Mononuclear cell (primary cell): ENCODE data around the gene FAM227A. TPM values are rescaled to one million over a fixed set of nuclear protein-coding genes. Genes with fewer than 3 reads are reported as not detected.
"Not testable (repeated sequence)": the region's sequence is repeated elsewhere in the genome, so short reads cannot be mapped to it uniquely, and the experiment has no call there.

Experiments used
- H3K27me3 ChIP-seq: 2 replicates; pipeline ENCODE4 v1.6.0; 2011; ENCODE audit warnings: low read length, control low read depth; ENCODE audit not compliant: insufficient read depth
- H3K4me1 ChIP-seq: 2 replicates; pipeline ENCODE4 v1.5.1; 2011; ENCODE audit warnings: mild to moderate bottlenecking, low read length, control low read depth; ENCODE audit not compliant: insufficient read depth
- H3K4me3 ChIP-seq: 2 replicates; pipeline ENCODE4 v1.5.1; 2011; ENCODE audit warnings: mild to moderate bottlenecking, low read length, moderate library complexity
- H3K9me3 ChIP-seq: 2 replicates; pipeline ENCODE4 v1.5.1; 2011; ENCODE audit warnings: low read depth, mild to moderate bottlenecking, control low read depth, low read length
- total RNA-seq: library from RNA; depleted of rRNA; stranded (reverse); fragments of >200 nt; gene quantifications from one replicate; pipeline ENCODE4 v1.2.3, GENCODE V29; 2012

Gene FAM227A
- total RNA-seq, 1 donor = not detected

DNA sequence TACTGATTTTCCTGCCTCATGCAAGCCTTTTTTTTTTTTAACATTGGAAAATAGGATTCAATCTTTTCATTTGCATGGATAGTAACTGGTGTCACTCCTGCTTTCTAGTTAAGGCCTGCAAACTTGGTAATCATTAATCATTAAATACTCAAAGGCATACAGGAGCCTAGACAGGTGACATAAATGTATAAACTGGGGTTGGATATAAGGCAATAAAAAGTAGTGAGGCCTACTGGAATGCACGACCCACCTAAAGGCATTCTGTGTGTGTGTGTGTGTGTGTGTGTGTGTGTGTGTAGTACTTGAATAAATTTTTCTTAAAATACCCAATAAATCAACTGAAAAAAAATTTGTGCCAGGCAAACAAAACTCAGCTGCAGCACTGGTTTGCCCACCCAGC is 33.5 kb upstream of the FAM227A start:
- Histone ChIP-seq H3K4me3 (no peak overlapping the region), H3K27me3 (no peaks in the 10 kb centered on the region), H3K4me1 (no peaks in the 10 kb centered on the region), H3K9me3 (no peaks in the 10 kb centered on the region)

DNA sequence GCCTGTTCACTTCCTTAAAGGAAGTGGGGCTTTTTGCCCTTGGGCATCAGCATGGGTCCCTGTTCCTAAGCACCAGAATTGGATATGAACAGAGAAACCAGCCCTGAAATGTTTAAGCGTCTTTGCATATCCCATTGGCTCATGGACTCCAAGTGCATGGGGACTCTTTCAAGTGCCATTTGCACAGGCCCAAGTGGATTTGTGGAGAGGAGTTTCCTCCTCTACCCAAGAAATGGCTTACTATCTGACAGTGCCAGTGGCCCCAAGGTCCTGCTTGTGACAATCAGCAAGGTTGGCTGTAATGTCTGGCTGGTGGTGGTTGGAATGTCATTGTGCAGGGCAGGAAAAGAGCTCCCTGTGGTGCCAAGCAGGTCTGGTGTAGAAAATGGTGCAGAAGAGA is 29.6 kb upstream of the FAM227A start:
- Histone ChIP-seq H3K4me1 (peaks cover 15% of the 10 kb centered on the region), H3K4me3 (no peak overlapping the region), H3K27me3 (no peaks in the 10 kb centered on the region), H3K9me3 (no peaks in the 10 kb centered on the region)

DNA sequence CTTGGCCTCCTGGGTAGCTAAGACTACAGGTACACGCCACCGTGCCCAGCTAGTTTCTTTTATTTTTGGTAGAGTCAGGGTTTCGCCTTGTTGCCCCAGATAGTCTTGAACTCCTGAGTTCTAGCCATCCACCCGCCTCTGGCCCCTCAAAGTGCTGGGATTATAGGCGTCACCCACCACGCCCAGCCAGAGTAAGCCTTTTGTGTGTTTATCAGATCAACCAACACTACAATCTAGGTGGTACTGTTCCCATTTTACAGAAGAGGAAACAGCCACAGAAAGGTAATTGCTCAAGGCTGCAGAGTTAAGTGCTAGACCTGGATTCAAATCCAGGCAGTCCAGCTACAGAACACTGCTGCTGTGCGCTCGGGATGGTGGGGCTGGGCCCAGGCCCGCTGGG is 28.7 kb upstream of the FAM227A start:
- peaks cover 15% of the 10 kb centered on the region for H3K4me1 ChIP-seq
- no peaks in the 10 kb centered on the region for H3K9me3 ChIP-seq
- H3K27me3 ChIP-seq = no peaks in the 10 kb centered on the region
- no peak overlapping the region for H3K4me3 ChIP-seq

DNA sequence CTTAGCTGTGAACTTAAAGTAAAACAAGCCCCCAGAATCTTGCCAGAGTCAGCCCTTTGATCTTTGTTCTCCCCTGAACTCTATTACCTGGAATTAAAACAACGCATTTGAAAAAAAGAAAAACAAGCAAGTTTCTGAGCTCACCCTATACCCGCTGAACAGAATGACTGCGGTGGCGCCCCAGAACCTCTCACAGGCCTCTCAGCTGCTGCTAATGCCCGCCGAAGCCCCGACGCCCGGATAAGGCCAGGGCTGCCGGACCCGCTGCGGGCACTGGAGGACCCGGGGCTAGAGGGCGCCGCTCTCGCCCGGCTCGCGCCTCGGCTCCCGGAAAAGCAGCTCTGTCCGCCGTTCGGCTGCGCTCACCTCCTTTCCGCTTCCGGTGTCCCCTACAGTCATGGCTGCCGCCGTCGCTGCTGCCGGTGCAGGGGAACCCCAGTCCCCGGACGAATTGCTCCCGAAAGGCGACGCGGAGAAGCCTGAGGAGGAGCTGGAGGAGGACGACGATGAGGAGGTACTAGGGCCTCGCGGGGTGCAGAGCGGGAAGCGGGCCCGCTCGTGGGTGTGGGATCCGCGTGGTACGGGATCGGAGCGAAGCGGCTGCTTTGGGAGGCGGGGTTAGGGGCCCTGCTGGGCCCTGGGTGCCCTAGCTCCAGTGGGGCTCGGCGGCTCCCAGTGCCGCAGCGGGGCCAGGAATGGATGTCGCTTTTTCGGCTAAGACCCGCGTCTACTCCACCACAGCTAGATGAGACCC is 25.6 kb upstream of the FAM227A start, which contains the start of gene TOMM22:
TSS of gene TOMM22 (plus strand) at position 376 of the 754 bp plus-strand sequence. CDS start at position 398, 22 bp downstream.
- H3K4me3 ChIP-seq = peak within 1 kb of the TSS; percentile 85
- H3K27me3 ChIP-seq = no peaks in the 10 kb centered on the region
- peaks cover 15% of the 10 kb centered on the region for H3K4me1 ChIP-seq
- no peaks in the 10 kb centered on the region for H3K9me3 ChIP-seq

DNA sequence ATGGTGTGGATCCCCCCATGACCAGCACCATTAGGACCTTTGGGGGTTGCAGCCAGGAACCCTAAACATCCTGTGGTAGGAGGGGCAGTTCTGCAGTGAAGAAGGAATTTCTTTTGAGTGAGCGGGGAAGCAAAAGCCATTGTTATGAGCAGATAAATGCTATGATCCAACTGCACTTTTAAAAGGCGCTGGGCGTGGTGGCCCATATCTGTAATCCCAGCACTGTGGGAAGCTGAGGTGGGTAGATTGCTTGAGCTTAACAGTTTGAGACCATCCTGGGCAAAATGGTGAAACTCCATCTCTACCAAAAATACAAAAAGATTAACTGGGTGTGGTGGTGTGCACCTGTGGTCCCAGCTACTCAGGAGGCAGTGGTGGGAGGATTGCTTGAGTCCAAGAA is 19.6 kb upstream of the FAM227A start:
- Histone ChIP-seq H3K4me3 (no peak overlapping the region), H3K9me3 (no peaks in the 10 kb centered on the region), H3K27me3 (no peaks in the 10 kb centered on the region), H3K4me1 (no peaks in the 10 kb centered on the region)

DNA sequence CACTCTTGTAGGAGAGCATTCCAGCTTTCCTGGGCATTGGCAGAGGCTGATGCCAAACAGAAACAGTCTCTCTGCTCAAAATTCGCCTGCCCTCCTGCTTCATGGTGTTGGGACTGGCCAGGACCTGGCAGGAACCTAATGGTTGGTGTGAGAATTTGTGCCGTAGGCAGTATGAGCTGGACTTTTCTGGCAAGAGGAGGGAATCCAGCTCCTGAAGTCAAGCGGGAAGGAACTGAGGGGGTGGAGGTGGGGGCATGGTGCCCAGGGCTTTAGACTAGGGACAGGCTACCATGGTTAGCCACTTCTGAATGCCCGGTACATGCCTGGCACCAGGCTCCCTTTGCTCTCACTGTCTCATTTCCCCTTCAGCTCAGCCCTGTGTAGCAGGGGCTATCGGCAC is 18.7 kb upstream of the FAM227A start:
- no peaks in the 10 kb centered on the region for H3K9me3 ChIP-seq
- H3K4me1 ChIP-seq = no peaks in the 10 kb centered on the region
- no peaks in the 10 kb centered on the region for H3K27me3 ChIP-seq
- no peak overlapping the region for H3K4me3 ChIP-seq

DNA sequence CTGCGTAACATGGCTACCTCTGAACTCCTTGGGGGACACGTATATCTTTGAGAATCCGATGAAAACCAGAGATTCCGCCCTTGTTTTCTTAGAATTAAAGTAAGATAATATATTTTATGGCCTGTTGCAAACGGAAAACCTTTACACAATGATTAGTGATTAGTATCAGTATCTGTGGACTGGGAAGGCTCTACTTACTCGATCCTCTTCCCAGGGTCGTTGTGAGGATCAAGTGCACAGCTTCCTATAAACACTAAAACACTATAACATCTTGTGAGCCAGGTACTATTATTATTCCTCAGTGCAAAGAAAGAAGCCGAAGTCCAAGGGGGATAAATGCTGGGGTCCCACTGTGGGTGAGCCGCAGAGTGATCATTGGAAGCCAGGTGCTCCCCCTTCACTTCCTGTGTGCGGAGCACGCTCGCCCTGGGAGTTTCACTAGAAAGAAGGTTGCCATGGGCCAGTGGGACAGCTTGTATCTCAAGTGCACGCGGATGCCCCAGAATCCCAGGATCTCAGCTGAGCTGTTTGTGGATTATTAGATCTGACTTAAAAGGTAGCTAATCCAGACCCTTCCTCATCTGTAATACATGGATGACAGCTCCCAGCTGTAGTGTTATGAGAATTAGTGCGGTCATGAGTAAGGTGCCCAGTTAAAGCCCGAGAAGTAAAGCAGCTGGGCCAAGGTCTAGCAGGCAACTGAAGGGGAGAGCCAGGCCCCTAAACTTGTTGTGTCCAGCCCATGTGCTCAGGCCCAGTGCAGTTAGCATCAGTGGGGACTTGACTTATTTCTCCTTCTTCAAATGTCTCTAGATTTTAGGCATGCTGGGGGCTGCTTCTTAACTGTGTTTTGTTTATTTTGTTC is 1.1 kb upstream of the FAM227A start:
- Histone ChIP-seq H3K9me3 (no peaks in the 10 kb centered on the region), H3K4me3 (peak overlapping the region; percentile 81), H3K27me3 (no peaks in the 10 kb centered on the region), H3K4me1 (peaks cover 14% of the 10 kb centered on the region)

DNA sequence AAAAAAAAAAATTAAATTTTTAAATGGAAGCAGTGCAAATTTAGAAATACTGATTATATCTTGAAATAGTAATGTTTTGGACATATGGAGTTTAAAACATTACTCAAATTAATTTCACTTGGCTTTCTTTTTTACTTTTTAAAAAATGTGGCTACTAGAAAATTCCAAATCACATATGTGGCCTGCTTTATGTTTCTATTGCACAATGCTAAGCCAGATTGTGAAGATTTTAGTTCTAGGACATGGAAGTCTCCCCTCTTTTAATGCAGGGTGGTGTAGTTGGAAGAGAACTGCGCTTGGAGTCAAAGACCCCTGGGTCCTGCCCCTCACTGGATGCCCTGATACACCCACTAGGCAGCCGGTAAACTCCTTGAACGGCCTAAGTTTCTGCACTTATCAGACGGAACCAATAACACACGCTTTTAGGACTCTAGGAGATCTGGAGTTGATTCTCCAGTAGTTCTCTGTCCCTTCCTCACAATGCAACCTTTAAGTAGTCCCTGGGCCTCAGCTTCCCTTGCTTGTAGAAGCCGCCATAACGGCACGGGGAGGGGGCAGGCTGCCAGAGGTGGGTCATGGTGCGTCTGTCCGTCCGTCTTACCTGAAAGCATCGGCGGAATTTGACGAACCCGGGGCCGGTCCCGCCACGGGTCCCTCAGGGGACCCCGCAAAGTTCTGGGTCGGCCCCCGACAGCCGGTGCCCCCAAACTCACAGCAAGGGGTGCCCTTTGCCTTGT is 505 bp downstream of the FAM227A start:
- Histone ChIP-seq H3K27me3 (no peaks in the 10 kb centered on the region), H3K4me3 (peak overlapping the region; percentile 81), H3K9me3 (no peaks in the 10 kb centered on the region), H3K4me1 (peaks cover 14% of the 10 kb centered on the region)

DNA sequence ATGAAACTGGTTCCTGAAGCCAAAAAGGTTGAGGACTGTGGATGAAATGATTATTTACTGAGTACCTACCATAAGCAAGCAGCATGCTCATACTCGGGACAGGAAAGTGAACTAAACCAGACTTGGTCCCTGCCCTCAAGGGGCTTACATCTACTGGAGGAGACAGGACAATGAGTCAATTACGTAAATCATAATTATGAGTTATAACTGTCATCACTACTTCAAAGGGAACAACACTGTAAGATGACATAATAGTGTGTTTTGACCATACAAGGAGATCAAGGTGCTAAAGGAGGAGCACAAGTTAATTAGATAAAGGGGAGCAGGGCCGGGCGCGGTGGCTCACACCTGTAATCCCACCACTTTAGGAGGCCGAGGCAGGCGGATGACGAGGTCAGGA is 2.5 kb downstream of the FAM227A start:
- H3K4me3 ChIP-seq = no peak overlapping the region
- H3K4me1 ChIP-seq = peaks cover 14% of the 10 kb centered on the region
- no peaks in the 10 kb centered on the region for H3K27me3 ChIP-seq
- no peaks in the 10 kb centered on the region for H3K9me3 ChIP-seq

DNA sequence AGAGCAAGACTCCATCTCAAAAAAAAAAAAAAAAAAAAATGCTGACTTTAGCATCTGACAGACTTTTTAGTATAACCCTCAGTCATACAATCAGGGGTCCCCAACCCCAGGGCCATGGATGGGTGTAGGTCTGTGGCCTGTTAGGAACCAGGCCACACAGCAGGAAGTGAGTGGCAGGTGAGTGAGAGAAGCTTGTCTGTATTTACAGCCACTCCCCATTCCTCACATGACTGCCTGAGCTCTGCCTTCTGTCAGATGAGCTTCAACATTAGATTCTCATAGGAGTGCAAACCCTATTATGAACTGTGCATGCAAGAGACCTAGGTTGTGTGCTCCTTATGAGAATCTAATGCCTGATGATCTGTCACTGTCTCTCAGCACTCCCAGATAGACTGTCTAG is 3.3 kb downstream of the FAM227A start:
- Histone ChIP-seq H3K9me3 (no peaks in the 10 kb centered on the region), H3K4me3 (no peak overlapping the region), H3K4me1 (peaks cover 14% of the 10 kb centered on the region), H3K27me3 (no peaks in the 10 kb centered on the region)

DNA sequence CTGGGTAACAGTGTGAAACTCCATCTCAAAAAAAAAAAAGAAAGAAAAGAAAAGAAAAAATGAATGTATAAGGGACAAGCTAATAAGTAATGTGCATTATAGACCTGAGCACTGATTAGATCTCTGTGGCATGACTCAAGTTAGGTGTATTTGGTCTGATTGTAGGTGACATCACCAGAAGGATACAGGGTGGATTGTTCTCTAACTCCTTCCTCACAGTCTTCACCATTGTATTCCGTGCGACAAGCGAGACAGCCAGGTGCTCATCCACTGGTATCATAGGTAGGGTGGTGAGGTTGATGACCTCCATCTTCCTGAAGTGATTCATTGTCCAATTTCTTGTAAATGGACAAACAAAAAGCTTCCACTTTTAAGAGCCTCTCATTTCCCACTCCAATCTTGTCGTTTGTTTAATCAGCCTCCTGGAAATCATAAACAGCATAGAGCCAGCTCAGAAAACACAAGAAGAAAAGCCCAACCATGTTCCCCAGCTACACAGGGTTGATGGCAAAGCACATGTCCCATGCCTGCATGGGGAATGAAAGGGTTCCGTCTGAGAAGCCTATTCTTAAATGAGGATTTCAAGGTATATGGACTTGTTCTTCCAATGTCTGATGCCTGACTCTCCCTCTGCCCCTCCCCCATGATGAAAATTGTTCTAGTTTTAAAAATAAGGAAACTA is 6.2 kb downstream of the FAM227A start:
- Histone ChIP-seq H3K9me3 (no peaks in the 10 kb centered on the region), H3K27me3 (no peaks in the 10 kb centered on the region), H3K4me1 (no peaks in the 10 kb centered on the region), H3K4me3 (no peak overlapping the region)

DNA sequence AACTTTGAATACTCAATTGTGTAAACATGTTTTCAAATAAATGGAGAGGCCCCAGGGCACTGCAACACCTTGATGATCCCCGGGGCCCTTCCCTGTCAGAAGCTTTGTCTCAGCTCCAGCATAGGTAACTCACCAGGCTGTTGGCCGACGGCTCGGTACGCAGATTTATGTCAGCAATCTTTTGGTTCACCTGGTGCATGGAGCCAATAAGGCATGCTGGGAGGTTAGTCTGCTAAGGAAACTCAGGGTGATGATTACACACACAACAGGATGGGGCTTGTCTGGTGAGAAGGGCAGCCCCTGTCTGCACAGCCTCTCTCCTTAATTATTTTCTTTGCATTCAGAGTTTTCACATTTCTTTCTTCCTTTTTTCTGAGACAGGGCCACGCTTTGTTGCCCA is 10.8 kb downstream of the FAM227A start:
- no peak overlapping the region for H3K4me3 ChIP-seq
- no peaks in the 10 kb centered on the region for H3K9me3 ChIP-seq
- H3K4me1 ChIP-seq = no peaks in the 10 kb centered on the region
- H3K27me3 ChIP-seq = no peaks in the 10 kb centered on the region

DNA sequence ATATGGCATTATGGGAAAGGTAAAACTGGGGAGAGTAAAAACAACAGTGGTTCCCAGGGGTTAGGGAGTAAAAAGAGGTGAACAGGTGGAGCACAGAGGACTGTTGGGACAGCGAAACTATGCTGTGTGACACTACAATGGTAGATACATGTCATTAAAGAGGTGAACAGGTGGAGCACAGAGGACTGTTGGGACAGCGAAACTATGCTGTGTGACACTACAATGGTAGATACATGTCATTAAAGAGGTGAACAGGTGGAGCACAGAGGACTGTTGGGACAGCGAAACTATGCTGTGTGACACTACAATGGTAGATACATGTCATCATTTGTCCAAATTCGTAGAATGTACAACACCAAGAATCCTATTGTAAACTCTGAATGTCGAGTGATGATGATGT is 11.9 kb downstream of the FAM227A start:
- not testable (repeated sequence) for H3K4me3 ChIP-seq, H3K27me3 ChIP-seq, H3K9me3 ChIP-seq, H3K4me1 ChIP-seq

DNA sequence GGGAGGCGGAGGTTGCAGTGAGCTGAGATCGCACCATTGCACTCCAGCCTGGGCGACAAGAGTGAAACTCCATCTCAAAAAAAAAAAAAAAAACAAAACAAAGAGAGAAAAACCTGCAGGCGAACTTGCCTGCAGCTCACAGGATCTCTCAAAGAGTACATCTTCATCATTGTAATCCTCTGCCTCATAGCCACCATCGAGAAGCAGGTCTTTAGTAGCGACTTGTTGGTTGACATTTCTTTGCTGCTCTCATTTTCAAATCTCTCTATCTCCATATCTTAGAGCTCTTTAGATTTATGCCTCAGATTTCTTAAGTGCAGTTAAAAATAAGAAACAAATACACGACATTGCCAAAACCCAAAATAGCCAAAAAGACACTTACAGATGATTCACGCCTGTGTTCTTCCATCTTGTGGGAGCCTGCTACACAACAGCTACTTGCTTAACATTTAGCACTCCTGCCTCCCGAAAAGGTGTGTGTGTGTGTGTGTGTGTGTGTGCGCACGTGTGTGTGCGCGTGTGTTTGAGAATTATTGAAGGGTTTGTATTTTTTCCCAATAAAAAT is 14.6 kb downstream of the FAM227A start:
- H3K27me3 ChIP-seq = no peaks in the 10 kb centered on the region
- H3K9me3 ChIP-seq = no peaks in the 10 kb centered on the region
- H3K4me1 ChIP-seq = no peaks in the 10 kb centered on the region
- H3K4me3 ChIP-seq = no peak overlapping the region
